ENCODE results near the gene KIAA0232.
"Not testable (repeated sequence)": the region's sequence is repeated elsewhere in the genome, so short reads cannot be mapped to it uniquely, and the experiment has no call there.

Gene KIAA0232

GRCh38 chr4:6804082-6804752 lies 21.7 kb downstream of the KIAA0232 start:
- DNase-seq (ENCODE audit: low spot score), result no peak

GRCh38 chr4:6806924-6807626 lies 24.5 kb downstream of the KIAA0232 start:
- DNase-seq (ENCODE audit: low spot score), result no peak

- DNase-seq (ENCODE audit: low spot score), result no peak
Measured at GRCh38 chr4:6808259-6808658, 25.7 kb downstream of the KIAA0232 start.

GRCh38 chr4:6811165-6811564 lies 28.6 kb downstream of the KIAA0232 start:
- DNase-seq (ENCODE audit: low spot score), result no peak

- no peak for DNase-seq (ENCODE audit: low spot score)
Measured at GRCh38 chr4:6812766-6813165, 30.2 kb downstream of the KIAA0232 start.

- no peak for DNase-seq (ENCODE audit: low spot score)
Measured at GRCh38 chr4:6813725-6814124, 31.2 kb downstream of the KIAA0232 start.

- no peak for DNase-seq (ENCODE audit: low spot score)
Measured at GRCh38 chr4:6815029-6815836, 32.7 kb downstream of the KIAA0232 start.

GRCh38 chr4:6819295-6819694 lies 36.8 kb downstream of the KIAA0232 start:
- no peak for DNase-seq (ENCODE audit: low spot score)

- DNase-seq (ENCODE audit: low spot score), result no peak
Measured at GRCh38 chr4:6820695-6821094, 38.2 kb downstream of the KIAA0232 start.

- no peak for DNase-seq (ENCODE audit: low spot score)
Measured at GRCh38 chr4:6824071-6824470, 41.5 kb downstream of the KIAA0232 start.

- no peak for DNase-seq (ENCODE audit: low spot score)
Measured at GRCh38 chr4:6824772-6825402, 42.4 kb downstream of the KIAA0232 start.

GRCh38 chr4:6825403-6825802 lies 42.9 kb downstream of the KIAA0232 start:
- DNase-seq (ENCODE audit: low spot score), result no peak

GRCh38 chr4:6826781-6827508 lies 44.4 kb downstream of the KIAA0232 start:
- no peak for DNase-seq (ENCODE audit: low spot score)

- DNase-seq (ENCODE audit: low spot score), result no peak
Measured at GRCh38 chr4:6829086-6829485, 46.6 kb downstream of the KIAA0232 start.

- DNase-seq (ENCODE audit: low spot score), result no peak
Measured at GRCh38 chr4:6834867-6835266, 52.3 kb downstream of the KIAA0232 start.

GRCh38 chr4:6835616-6836015 lies 53.1 kb downstream of the KIAA0232 start:
- not testable (repeated sequence) for DNase-seq (ENCODE audit: low spot score)

GRCh38 chr4:6837106-6837505 lies 54.6 kb downstream of the KIAA0232 start:
- not testable (repeated sequence) for DNase-seq (ENCODE audit: low spot score)

GRCh38 chr4:6839579-6839978 lies 57.1 kb downstream of the KIAA0232 start:
- DNase-seq (ENCODE audit: low spot score), result no peak

GRCh38 chr4:6840062-6840976 lies 57.8 kb downstream of the KIAA0232 start:
- DNase-seq (ENCODE audit: low spot score), result no peak

- no peak for DNase-seq (ENCODE audit: low spot score)
Measured at GRCh38 chr4:6845027-6845426, 62.5 kb downstream of the KIAA0232 start.

- no peak for DNase-seq (ENCODE audit: low spot score)
Measured at GRCh38 chr4:6845574-6845973, 63.0 kb downstream of the KIAA0232 start.

Measured in globus pallidus (tissue), 1 donor.